ENCODE measurements around the gene SMPX. TPM values are rescaled to one million over a fixed set of nuclear protein-coding genes. Genes with fewer than 3 reads are reported as not detected.
"Not testable (repeated sequence)": the region's sequence is repeated elsewhere in the genome, so short reads cannot be mapped to it uniquely, and the experiment has no call there.

SMPX gene
- 569 TPM for total RNA-seq
- long read RNA-seq, transcript SMPX-203 (5 exons, 891 nt), result major isoform, 175 of 193 reads
- long read RNA-seq, partial matches to known transcripts, result 12 of 193 reads
- long read RNA-seq, other reads (novel, unspliced or antisense), result 5 of 193 reads

GRCh38 chrX:21757960-21758359 lies at the start of gene SMPX:
SMPX (minus strand) TSS chrX:21758116; CDS start chrX:21754290, 3,826 bp downstream.
- intact Hi-C loops (cut with DNase I), result no loop called here
- DNase-seq (peak; percentile 43), ATAC-seq (ENCODE audit: poor library complexity) (peak; percentile 88)

GRCh38 chrX:21806691-21807090 lies 48.8 kb upstream of the SMPX start:
- DNase-seq (no peak), ATAC-seq (ENCODE audit: poor library complexity) (no peak)
- intact Hi-C loops (cut with DNase I), result no loop called here

- DNase-seq (no peak), ATAC-seq (ENCODE audit: poor library complexity) (no peak)
- intact Hi-C loops (cut with DNase I), result no loop called here
These were observed 44.9 kb upstream of the SMPX start for GRCh38 chrX:21802839-21803238.

- ATAC-seq (ENCODE audit: poor library complexity), result no peak
- intact Hi-C loops (cut with DNase I), result no loop called here
- no peak for DNase-seq
These were observed 44.2 kb upstream of the SMPX start for GRCh38 chrX:21802054-21802670.

GRCh38 chrX:21800344-21800770 lies 42.4 kb upstream of the SMPX start:
- intact Hi-C loops (cut with DNase I), result no loop called here
- DNase-seq (no peak), ATAC-seq (ENCODE audit: poor library complexity) (peak; percentile 52)

GRCh38 chrX:21799767-21800166 lies 41.9 kb upstream of the SMPX start:
- ATAC-seq (ENCODE audit: poor library complexity), result peak; percentile 18
- DNase-seq, result no peak
- intact Hi-C loops (cut with DNase I), result no loop called here

GRCh38 chrX:21798677-21799219 lies 40.8 kb upstream of the SMPX start:
- ATAC-seq (ENCODE audit: poor library complexity) (peak; percentile 75), DNase-seq (no peak)
- intact Hi-C loops (cut with DNase I), result no loop called here

- intact Hi-C loops (cut with DNase I), result no loop called here
- DNase-seq (no peak), ATAC-seq (ENCODE audit: poor library complexity) (no peak)
These were observed 24.1 kb upstream of the SMPX start for GRCh38 chrX:21781976-21782375.

- intact Hi-C loops (cut with DNase I), result no loop called here
- no peak for ATAC-seq (ENCODE audit: poor library complexity)
These were observed 23.6 kb upstream of the SMPX start for GRCh38 chrX:21781525-21781924.

GRCh38 chrX:21779095-21779494 lies 21.2 kb upstream of the SMPX start:
- peak; percentile 51 for ATAC-seq (ENCODE audit: poor library complexity)
- intact Hi-C loops (cut with DNase I), result no loop called here
- no peak for DNase-seq

More at GRCh38 chrX:21781525-21781924, 23.6 kb upstream of the SMPX start:
- DNase-seq, result no peak

GRCh38 chrX:21778236-21778635 lies 20.3 kb upstream of the SMPX start:
- intact Hi-C loops (cut with DNase I), result no loop called here
- DNase-seq, result no peak
- ATAC-seq (ENCODE audit: poor library complexity), result no peak

- ATAC-seq (ENCODE audit: poor library complexity); intact Hi-C loops (cut with DNase I): not testable (repeated sequence)
These were observed 17.2 kb upstream of the SMPX start for GRCh38 chrX:21775128-21775527.

GRCh38 chrX:21773036-21773435 lies 15.1 kb upstream of the SMPX start:
- intact Hi-C loops (cut with DNase I); DNase-seq; ATAC-seq (ENCODE audit: poor library complexity): not testable (repeated sequence)

More at GRCh38 chrX:21775128-21775527, 17.2 kb upstream of the SMPX start:
- DNase-seq, result not testable (repeated sequence)

- DNase-seq (no peak), ATAC-seq (ENCODE audit: poor library complexity) (no peak)
- intact Hi-C loops (cut with DNase I), result no loop called here
These were observed 12.9 kb upstream of the SMPX start for GRCh38 chrX:21770631-21771321.

- DNase-seq (no peak), ATAC-seq (ENCODE audit: poor library complexity) (no peak)
- intact Hi-C loops (cut with DNase I), result no loop called here
These were observed 8.2 kb upstream of the SMPX start for GRCh38 chrX:21766101-21766500.

- ATAC-seq (ENCODE audit: poor library complexity) (no peak), DNase-seq (no peak)
- intact Hi-C loops (cut with DNase I), result loop anchor here (5.0 kb wide), 1 partner anchor 73 kb away; the partner anchor contains the start of gene MBTPS2
These were observed 6.1 kb upstream of the SMPX start for GRCh38 chrX:21764008-21764407.

- intact Hi-C loops (cut with DNase I), result no loop called here
- ATAC-seq (ENCODE audit: poor library complexity) (peak; percentile 55), DNase-seq (no peak)
These were observed 572 bp upstream of the SMPX start for GRCh38 chrX:21758488-21758887.

GRCh38 chrX:21756785-21757529 lies 959 bp downstream of the SMPX start:
- intact Hi-C loops (cut with DNase I), result no loop called here
- ATAC-seq (ENCODE audit: poor library complexity), result peak; percentile 86

GRCh38 chrX:21749924-21750323 lies 8.0 kb downstream of the SMPX start:
- no peak for DNase-seq
- intact Hi-C loops (cut with DNase I), result no loop called here
- ATAC-seq (ENCODE audit: poor library complexity), result no peak

More at GRCh38 chrX:21756785-21757529, 959 bp downstream of the SMPX start:
- no peak for DNase-seq
